ENCODE measurements around the gene TNS4.

DNA sequence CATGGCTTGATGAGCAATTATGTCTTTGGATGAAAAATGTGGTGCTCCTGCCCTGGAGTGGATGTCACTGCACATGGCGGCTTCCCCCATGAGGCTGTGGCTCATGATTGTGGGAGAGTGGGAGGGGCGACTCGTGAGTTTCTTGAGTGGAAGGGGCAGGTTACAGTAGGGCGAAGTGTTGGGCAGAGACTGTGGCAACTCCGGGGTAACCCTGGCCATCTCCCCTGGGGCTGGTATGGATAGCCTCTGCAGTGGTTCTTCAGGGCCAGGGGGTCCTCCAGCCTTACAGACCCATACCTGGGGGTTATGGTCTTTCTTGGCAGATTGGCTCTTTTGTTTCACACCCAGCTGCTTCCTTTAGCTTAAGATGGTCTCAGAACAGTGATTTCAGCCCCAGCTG is 1.3 kb upstream of the TNS4 start:
- TF ChIP-seq, protein P1, sequence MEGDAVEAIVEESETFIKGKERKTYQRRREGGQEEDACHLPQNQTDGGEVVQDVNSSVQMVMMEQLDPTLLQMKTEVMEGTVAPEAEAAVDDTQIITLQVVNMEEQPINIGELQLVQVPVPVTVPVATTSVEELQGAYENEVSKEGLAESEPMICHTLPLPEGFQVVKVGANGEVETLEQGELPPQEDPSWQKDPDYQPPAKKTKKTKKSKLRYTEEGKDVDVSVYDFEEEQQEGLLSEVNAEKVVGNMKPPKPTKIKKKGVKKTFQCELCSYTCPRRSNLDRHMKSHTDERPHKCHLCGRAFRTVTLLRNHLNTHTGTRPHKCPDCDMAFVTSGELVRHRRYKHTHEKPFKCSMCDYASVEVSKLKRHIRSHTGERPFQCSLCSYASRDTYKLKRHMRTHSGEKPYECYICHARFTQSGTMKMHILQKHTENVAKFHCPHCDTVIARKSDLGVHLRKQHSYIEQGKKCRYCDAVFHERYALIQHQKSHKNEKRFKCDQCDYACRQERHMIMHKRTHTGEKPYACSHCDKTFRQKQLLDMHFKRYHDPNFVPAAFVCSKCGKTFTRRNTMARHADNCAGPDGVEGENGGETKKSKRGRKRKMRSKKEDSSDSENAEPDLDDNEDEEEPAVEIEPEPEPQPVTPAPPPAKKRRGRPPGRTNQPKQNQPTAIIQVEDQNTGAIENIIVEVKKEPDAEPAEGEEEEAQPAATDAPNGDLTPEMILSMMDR (IDR thresholded peaks at IDR 0.05) = no peak
- TF ChIP-seq POLR2A (IDR thresholded peaks at IDR 0.05) (no peak), EP300 (IDR thresholded peaks at IDR 0.05) (no peak)

Data from stomach (tissue), 4 donors.